ENCODE data around the gene HMG20B.

DNA sequence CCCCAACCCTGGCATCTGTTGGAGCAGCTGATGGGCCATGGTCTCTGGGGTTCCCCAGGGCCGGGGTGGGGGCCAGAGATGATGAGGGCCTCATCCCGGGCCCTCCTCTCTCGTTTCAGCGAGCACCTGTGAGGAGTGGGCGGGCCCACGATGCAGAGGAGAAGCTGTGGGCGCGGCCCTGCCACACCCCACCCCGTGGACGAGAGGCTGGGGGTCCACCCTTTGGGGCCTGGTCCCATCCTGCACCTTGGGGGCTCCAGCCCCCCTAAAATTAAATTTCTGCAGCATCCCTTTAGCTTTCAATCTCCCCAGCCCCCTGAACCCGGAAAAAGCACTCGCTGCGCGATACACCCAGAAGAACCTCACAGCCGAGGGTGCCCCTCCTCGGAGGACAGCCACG, 5.6 kb downstream of the HMG20B start:
- TF ChIP-seq, protein P1, sequence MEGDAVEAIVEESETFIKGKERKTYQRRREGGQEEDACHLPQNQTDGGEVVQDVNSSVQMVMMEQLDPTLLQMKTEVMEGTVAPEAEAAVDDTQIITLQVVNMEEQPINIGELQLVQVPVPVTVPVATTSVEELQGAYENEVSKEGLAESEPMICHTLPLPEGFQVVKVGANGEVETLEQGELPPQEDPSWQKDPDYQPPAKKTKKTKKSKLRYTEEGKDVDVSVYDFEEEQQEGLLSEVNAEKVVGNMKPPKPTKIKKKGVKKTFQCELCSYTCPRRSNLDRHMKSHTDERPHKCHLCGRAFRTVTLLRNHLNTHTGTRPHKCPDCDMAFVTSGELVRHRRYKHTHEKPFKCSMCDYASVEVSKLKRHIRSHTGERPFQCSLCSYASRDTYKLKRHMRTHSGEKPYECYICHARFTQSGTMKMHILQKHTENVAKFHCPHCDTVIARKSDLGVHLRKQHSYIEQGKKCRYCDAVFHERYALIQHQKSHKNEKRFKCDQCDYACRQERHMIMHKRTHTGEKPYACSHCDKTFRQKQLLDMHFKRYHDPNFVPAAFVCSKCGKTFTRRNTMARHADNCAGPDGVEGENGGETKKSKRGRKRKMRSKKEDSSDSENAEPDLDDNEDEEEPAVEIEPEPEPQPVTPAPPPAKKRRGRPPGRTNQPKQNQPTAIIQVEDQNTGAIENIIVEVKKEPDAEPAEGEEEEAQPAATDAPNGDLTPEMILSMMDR (IDR thresholded peaks at IDR 0.05), result no peak
- no peak for TF ChIP-seq POLR2A (IDR thresholded peaks at IDR 0.05)
- no peak for TF ChIP-seq POLR2AphosphoS5 (IDR thresholded peaks at IDR 0.05)
- no peak for TF ChIP-seq EP300 (IDR thresholded peaks at IDR 0.05)

Measured in stomach (tissue), 4 donors.